NB4 (cell line): Measurements from ENCODE around the gene PROM1.

ENCODE experiments used
- DNase-seq: peaks from one replicate; pipeline ENCODE4 v3.0.0; 2010; ENCODE audit warnings: low read depth
- H3K4me3 ChIP-seq: one replicate; pipeline ENCODE4 v1.5.1; 2011; ENCODE audit warnings: mild to moderate bottlenecking, low read depth, low read length, moderate library complexity
- MYC ChIP-seq: IDR thresholded peaks from 2 replicates; pipeline ENCODE4 v1.6.1; 2011; ENCODE audit warnings: low read depth, low read length
- POLR2A ChIP-seq: IDR thresholded peaks from 2 replicates; pipeline ENCODE4 v1.6.1; 2011; ENCODE audit warnings: mild to moderate bottlenecking; ENCODE audit not compliant: insufficient read length; ENCODE audit errors: extremely low read depth
- TF ChIP-seq, protein P1 (sequence below): IDR thresholded peaks from one replicate; pipeline ENCODE4 v1.5.1; 2012; ENCODE audit warnings: low read depth, low read length
- TF ChIP-seq, protein P2 (sequence below): IDR thresholded peaks from 2 replicates; pipeline ENCODE4 v1.6.1; 2011; ENCODE audit warnings: low read depth, low read length

PROM1 gene

DNA sequence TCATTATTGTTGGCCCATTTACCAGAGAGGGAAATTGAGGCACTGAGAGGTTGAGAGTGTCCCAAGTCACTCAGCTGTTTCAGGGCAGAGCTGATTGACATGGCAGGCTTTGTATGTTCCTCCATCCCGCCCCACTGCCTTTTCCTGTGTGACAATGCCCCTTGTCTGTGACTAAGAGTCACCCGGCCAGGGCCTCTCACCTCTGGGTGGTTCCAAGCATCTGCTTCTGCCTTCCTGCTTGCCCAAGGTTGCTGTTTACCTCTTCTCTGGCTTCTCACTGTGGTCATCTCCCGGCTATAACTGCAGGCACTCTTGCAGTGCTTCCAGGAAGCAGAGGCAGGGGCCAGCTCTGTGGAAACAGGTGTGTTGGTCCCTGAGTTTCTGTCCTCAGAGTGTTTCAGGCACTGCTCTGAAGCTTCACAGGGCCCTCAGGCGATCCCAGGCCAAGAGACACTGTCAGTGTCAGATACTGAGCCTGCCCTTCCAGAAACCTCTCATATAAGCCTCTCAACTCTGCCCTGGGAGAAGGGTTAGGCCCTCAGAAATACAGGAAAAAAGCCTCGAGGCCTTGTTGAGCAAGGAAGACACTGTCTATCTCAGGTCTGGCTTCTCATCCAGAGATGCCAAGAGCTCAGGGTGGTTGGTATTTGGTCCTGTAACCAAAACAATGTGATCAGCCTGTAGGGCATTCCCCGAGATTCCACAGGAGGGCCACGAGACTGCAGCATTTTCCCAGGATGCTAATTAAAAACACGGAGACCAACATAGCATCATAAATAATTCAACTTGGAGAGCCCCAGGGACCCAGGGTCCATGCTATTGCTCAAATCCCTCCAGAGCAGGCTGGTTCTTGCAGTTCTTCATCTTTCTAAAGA, 42.0 kb upstream of the PROM1 start:
- TF ChIP-seq POLR2A (no peak), MYC (no peak)
- TF ChIP-seq, protein P1, sequence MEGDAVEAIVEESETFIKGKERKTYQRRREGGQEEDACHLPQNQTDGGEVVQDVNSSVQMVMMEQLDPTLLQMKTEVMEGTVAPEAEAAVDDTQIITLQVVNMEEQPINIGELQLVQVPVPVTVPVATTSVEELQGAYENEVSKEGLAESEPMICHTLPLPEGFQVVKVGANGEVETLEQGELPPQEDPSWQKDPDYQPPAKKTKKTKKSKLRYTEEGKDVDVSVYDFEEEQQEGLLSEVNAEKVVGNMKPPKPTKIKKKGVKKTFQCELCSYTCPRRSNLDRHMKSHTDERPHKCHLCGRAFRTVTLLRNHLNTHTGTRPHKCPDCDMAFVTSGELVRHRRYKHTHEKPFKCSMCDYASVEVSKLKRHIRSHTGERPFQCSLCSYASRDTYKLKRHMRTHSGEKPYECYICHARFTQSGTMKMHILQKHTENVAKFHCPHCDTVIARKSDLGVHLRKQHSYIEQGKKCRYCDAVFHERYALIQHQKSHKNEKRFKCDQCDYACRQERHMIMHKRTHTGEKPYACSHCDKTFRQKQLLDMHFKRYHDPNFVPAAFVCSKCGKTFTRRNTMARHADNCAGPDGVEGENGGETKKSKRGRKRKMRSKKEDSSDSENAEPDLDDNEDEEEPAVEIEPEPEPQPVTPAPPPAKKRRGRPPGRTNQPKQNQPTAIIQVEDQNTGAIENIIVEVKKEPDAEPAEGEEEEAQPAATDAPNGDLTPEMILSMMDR, result no peak
- TF ChIP-seq, protein P2, sequence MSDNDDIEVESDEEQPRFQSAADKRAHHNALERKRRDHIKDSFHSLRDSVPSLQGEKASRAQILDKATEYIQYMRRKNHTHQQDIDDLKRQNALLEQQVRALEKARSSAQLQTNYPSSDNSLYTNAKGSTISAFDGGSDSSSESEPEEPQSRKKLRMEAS, result no peak
- no peak for DNase-seq
- no peak overlapping the region for H3K4me3 ChIP-seq

DNA sequence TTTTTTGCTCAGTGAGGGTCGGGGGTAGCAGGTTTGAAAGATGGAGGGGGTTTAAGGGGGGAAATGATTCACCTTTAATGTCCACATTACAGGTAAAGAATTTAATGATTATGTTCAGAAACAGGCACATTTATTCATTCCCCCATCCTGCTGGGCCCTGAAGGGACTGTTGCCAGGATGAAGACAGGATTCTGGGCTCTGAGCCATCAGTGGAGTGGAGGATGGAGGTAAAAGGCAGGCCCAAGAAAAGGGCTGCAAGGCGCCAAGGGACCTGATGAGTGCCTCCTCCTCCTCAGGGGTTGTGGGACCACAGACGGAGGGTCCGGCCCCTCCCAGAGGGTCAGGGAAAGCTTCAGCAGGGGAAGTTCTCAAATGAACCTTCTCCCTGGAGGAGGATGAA, 40.4 kb upstream of the PROM1 start:
- DNase-seq, result no peak
- H3K4me3 ChIP-seq, result no peak overlapping the region
- TF ChIP-seq POLR2A (no peak), MYC (no peak)
- TF ChIP-seq, protein P2, result no peak
- TF ChIP-seq, protein P1, result no peak

DNA sequence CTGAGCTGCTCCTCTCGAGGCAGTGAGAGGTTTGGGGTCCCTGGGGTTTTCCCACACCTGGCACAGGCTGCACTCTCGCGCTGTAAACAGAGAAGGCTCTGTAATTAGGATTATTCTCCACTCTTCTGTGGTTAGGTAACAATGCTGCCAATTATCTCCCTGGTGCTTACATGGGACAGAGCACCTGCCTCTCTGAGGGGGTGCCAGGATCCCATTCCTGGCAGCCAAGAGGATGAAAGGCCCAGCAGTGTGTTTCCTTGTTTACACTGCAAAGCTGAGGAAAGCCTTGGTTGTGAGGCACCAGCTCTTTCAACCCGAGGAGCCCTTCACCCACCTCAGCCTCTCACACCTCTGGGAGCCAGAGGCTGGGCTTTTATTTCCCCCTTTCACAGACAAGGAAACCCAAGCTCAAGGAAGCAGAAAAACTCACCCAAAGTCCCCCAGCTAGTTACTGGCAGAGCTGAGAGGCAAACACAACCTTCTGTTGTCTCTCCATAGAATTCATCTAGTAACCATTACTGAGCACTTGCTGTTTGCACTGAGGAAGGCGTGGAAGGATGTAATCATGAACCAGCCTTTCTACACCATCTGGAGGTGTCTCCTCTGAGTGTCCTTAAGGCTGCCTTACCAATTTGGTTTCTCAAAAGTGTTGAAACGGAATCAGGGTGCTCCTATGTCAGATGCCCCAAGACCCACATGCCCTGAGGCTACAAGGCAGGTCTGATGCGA, 39.7 kb upstream of the PROM1 start:
- TF ChIP-seq POLR2A (no peak), MYC (no peak)
- TF ChIP-seq, protein P2, result no peak
- TF ChIP-seq, protein P1, result no peak
- no peak overlapping the region for H3K4me3 ChIP-seq
- DNase-seq, result no peak

DNA sequence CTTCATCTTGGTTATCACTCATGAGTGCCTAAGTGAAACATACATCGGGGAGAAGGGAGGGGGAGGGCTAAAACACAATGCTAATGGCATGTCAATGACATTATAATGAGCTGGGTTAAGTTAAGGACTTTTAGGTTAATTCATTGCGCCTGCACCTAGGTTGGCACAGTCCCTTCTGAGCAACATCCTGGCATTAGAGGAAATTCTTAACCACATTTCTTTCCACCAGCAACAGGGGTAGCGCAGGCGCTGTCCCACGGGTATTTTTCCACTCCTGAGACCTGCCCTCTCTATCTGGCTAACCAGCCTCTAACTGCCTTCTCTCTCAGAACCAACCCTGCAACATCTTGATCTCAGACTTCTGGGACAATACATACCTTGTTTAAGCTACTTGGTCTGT, 39.0 kb upstream of the PROM1 start:
- TF ChIP-seq MYC (no peak), POLR2A (no peak)
- TF ChIP-seq, protein P1, result no peak
- TF ChIP-seq, protein P2, result no peak
- peak; percentile 15 for DNase-seq
- no peak overlapping the region for H3K4me3 ChIP-seq

DNA sequence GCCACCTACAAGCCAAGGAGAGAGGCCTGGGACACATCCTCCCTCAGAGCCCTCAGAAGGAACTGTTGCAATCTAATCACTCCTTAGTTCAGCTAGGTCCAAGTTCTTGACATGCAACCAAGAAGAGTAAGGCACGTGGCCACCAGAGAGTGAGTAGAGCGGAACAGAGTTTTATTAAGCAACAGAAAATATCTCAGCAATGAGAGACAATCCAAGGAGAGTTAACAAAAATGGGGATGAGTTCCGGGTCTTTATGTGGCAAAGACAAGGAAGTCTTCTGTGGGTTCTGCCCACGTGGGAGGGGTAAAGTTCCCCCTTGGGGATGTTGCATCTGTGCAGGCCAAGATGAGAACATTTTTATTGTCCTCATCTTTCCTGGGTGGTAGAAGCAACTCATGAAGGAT, 38.5 kb upstream of the PROM1 start:
- DNase-seq, result peak; percentile 48
- TF ChIP-seq, protein P1, result no peak
- TF ChIP-seq, protein P2, result peak; percentile 34; the same call in 1 of the 2 replicates
- H3K4me3 ChIP-seq, result no peak overlapping the region
